Measurements from ENCODE around the gene SPOUT1.

SPOUT1 gene

DNA sequence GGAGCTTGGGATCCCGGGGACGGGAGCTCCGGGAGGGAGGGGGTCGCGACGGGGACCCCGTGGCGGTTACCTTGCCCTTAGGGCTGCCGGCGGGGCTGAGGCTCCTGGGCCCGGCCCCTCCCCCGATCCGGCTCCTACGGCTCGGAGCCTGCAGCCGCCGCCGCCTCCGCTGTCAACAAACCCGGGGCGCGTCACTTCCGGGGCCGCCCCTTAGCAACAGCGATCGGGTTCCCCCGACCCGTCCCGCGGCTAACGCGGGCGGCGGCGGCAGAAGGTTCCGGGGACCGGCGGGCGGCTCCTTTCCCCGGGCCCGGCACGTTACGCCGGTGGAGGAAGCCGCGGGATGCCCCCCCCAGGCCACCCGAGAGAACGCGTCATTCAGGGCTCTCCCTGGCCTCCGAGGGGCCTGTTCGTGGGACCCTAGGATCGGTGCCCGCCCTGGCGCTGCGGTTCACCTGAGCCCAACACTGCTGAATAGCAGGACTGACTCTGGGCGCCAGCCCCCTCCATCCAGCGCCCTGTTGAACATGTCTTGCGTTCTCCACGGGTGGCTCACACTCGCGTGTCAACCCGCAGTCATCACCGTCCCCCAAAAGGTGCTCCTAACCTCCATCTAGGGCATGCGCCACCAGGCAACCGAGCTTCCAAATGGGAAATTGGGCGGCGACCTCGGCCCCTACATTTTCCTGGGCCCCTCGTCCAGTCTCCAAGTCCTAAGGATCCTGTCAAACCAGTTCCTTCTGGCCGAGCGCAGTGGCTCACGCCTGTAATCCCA lies 57.7 kb downstream of the SPOUT1 start, which contains the start of gene ZER1:
Gene ZER1, minus strand, starts transcription at position 183 of the 775 bp plus-strand sequence. CDS start 16,362 bp downstream, outside the sequence.
- DNase-seq (ENCODE audit: low read depth) = peak; percentile 88

DNA sequence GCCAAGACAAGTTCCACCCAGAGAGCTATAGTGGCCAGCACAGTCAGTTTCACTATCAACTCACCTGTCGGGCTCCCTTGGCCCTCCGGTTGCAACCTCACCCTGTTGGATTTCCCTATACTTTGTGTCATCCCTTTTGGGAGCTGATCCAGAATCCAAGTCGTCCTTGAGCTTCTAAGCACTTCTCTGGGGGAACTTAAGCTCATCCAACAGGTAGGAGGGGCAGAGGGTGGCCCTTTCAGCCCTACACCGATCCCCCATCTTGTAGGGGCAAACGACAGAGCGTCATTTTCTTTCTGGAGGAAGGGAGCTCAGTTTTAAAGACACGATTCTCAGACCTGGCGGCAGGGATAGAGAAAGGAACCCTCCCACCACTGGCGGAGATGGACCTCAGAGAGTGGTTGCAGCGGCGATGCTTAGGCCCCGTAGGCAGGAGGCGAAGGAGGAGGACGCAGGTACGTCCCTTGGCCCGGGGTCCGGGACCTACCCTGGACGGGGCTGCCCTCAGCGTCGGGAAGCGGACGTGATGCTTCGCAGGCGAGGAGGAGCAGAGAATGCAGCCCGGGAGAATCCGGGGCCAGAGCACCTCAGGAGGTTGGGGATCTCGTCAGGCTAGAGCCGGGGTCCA lies 58.4 kb downstream of the SPOUT1 start:
- DNase-seq (ENCODE audit: low read depth) = no peak

- DNase-seq (ENCODE audit: low read depth) = no peak
Measured at GRCh38 chr9:128770286-128771030, 59.1 kb downstream of the SPOUT1 start.
